H1 (cell line): Measurements from ENCODE around the gene FAM24B. TPM values are rescaled to one million over a fixed set of nuclear protein-coding genes. Genes with fewer than 3 reads are reported as not detected.
A peak's percentile ranks its signal among the peaks of the same experiment; 100 is the strongest.

Source experiments
- CTCF ChIA-PET: fragments of 300-600 bp; sonication (Branson Sonifier 250); formaldehyde crosslinking; loops from one replicate; lab custom pipeline; 2021; ENCODE audit not compliant: partially characterized antibody; lab: Charles Lee
- POLR2A ChIA-PET: fragments of 300-600 bp; sonication (Branson Sonifier 250); formaldehyde crosslinking; loops from one replicate; lab custom pipeline; 2021; ENCODE audit warnings: inconsistent platforms; ENCODE audit not compliant: partially characterized antibody; lab: Charles Lee
- DNase-seq, 2 experiments: peaks; one replicate each; pipeline versions ENCODE4 v3.0.0 to v3.0.0-alpha.2; 2010 to 2022; ENCODE audit warnings: low spot score in 2 of 2, low read depth in 1 of 2, mixed read lengths in 1 of 2
- FAIRE-seq: peaks from 2 replicates; lab custom pipeline; 2011; peaks lifted over from hg19 to GRCh38; lab: Jason Lieb, UNC
- H2AFZ ChIP-seq: 2 replicates; pipeline ENCODE4 v1.8.1; 2012; ENCODE audit warnings: low read length, inconsistent platforms
- H2AK5ac ChIP-seq: 2 replicates; pipeline ENCODE4 v1.6.1; 2013; ENCODE audit warnings: low read depth, low read length
- H2BK120ac ChIP-seq: replicated peaks from 2 replicates; pipeline ENCODE3; 2013; ENCODE audit warnings: low read depth, low read length, inconsistent platforms
- H2BK12ac ChIP-seq: 2 replicates; pipeline ENCODE4 v1.6.1; 2013; ENCODE audit warnings: low read depth, low read length
- H2BK15ac ChIP-seq: 2 replicates; pipeline ENCODE4 v1.6.1; 2013; ENCODE audit warnings: low read length
- H2BK20ac ChIP-seq: 2 replicates; pipeline ENCODE4 v1.6.1; 2013; ENCODE audit warnings: low read length
- H2BK5ac ChIP-seq: 2 replicates; pipeline ENCODE4 v1.6.1; 2013; ENCODE audit warnings: low read depth, low read length
- H3K14ac ChIP-seq: 2 replicates; pipeline ENCODE4 v1.6.1; 2013; ENCODE audit warnings: inconsistent platforms; ENCODE audit not compliant: insufficient read length
- H3K18ac ChIP-seq: 2 replicates; pipeline ENCODE4 v1.6.1; 2013; ENCODE audit warnings: low read length; ENCODE audit errors: extremely low read depth
- H3K23ac ChIP-seq: 2 replicates; pipeline ENCODE4 v1.6.1; 2013; ENCODE audit warnings: inconsistent platforms; ENCODE audit not compliant: insufficient read length
- H3K23me2 ChIP-seq: 2 replicates; pipeline ENCODE4 v1.6.1; 2013; ENCODE audit warnings: low read depth, low read length
- H3K27ac ChIP-seq: 2 replicates; pipeline ENCODE4 v1.6.1; 2011; ENCODE audit warnings: low read depth, low read length, inconsistent platforms
- H3K27me3 ChIP-seq, 4 experiments: replicated peaks in 1 of 4; 1 replicate in 1 of 4; 2 replicates in 3 of 4; pipeline versions ENCODE4 v1.6.1 to v1.8.1; 2011 to 2013; ENCODE audit warnings: low read length in 3 of 4, mild to moderate bottlenecking in 3 of 4, inconsistent platforms in 2 of 4, mixed read lengths in 2 of 4, moderate library complexity in 1 of 4; ENCODE audit not compliant: control insufficient read depth in 3 of 4, insufficient read depth in 3 of 4; ENCODE audit errors: extremely low read depth in 1 of 4
- H3K36me3 ChIP-seq, 4 experiments: 2 replicates each; pipeline versions ENCODE4 v1.6.1 to v1.8.1; 2011 to 2013; ENCODE audit warnings: mild to moderate bottlenecking in 4 of 4, low read length in 3 of 4, moderate library complexity in 2 of 4, control low read depth in 1 of 4, inconsistent platforms in 1 of 4; ENCODE audit not compliant: insufficient read depth in 4 of 4, control insufficient read depth in 2 of 4
- H3K4ac ChIP-seq: replicated peaks from 2 replicates; pipeline ENCODE3; 2013; ENCODE audit warnings: low read length, low read depth, mixed read lengths, inconsistent platforms; ENCODE audit not compliant: insufficient read length
- H3K4me1 ChIP-seq, 4 experiments: replicated peaks in 1 of 4; 1 replicate in 1 of 4; 2 replicates in 3 of 4; pipeline versions ENCODE4 v1.6.1 to v1.8.1; 2011 to 2013; ENCODE audit warnings: low read length in 3 of 4, inconsistent platforms in 2 of 4, mixed read lengths in 1 of 4; ENCODE audit not compliant: insufficient read depth in 4 of 4, control insufficient read depth in 3 of 4
- H3K4me2 ChIP-seq, 2 experiments: 2 replicates each; pipeline versions ENCODE4 v1.6.1 to v1.8.1; 2011 to 2013; ENCODE audit warnings: low read depth in 2 of 2, low read length in 2 of 2, control low read depth in 1 of 2, inconsistent platforms in 1 of 2, mild to moderate bottlenecking in 1 of 2; ENCODE audit not compliant: insufficient read depth in 1 of 2
- H3K4me3 ChIP-seq, 4 experiments: fragments of 200-600, 300-600 bp in 1 of 4; sonication (generic), shearing (Covaris generic), sonication (Bioruptor Twin) in 1 of 4; 2 replicates each; pipeline versions ENCODE4 v1.5.1 to v1.8.1; 2011 to 2016; ENCODE audit warnings: low read length in 4 of 4, low read depth in 3 of 4, control low read depth in 2 of 4, inconsistent platforms in 2 of 4, mild to moderate bottlenecking in 2 of 4, mixed read lengths in 1 of 4, moderate library complexity in 1 of 4; ENCODE audit not compliant: insufficient read depth in 2 of 4; ENCODE audit errors: extremely low read depth in 1 of 4
- H3K56ac ChIP-seq: replicated peaks from 2 replicates; pipeline ENCODE3; 2013; ENCODE audit warnings: low read depth, mild to moderate bottlenecking, mixed read lengths, low read length, inconsistent platforms; ENCODE audit not compliant: insufficient read length
- H3K79me1 ChIP-seq: 2 replicates; pipeline ENCODE4 v1.6.1; 2013; ENCODE audit warnings: low read depth, low read length, control low read depth
- H3K79me2 ChIP-seq, 2 experiments: 2 replicates each; pipeline versions ENCODE4 v1.6.1 to v1.8.1; 2012 to 2013; ENCODE audit warnings: low read length in 2 of 2, mild to moderate bottlenecking in 2 of 2, inconsistent platforms in 1 of 2; ENCODE audit not compliant: insufficient read depth in 2 of 2, control insufficient read depth in 1 of 2
- H3K9ac ChIP-seq, 4 experiments: replicated peaks in 1 of 4; 1 replicate in 1 of 4; 2 replicates in 3 of 4; pipeline versions ENCODE4 v1.6.1 to v1.8.1; 2011 to 2013; ENCODE audit warnings: low read depth in 3 of 4, low read length in 3 of 4, control low read depth in 2 of 4, mild to moderate bottlenecking in 2 of 4, moderate library complexity in 2 of 4, inconsistent platforms in 1 of 4; ENCODE audit errors: extremely low read depth in 1 of 4
- H3K9me3 ChIP-seq, 2 experiments: 2 replicates each; pipeline versions ENCODE4 v1.6.1 to v1.8.1; 2012 to 2013; ENCODE audit warnings: mild to moderate bottlenecking in 2 of 2, moderate library complexity in 2 of 2, control low read depth in 1 of 2, inconsistent platforms in 1 of 2, low read depth in 1 of 2, low read length in 1 of 2, mixed read lengths in 1 of 2; ENCODE audit not compliant: insufficient read depth in 2 of 2
- H4K20me1 ChIP-seq, 2 experiments: replicated peaks in 1 of 2; 2 replicates each; pipeline versions ENCODE3 to v1.8.1; 2011 to 2013; ENCODE audit warnings: inconsistent platforms in 2 of 2, low read length in 2 of 2, mild to moderate bottlenecking in 1 of 2; ENCODE audit not compliant: insufficient read depth in 2 of 2, control insufficient read depth in 1 of 2
- H4K5ac ChIP-seq: 2 replicates; pipeline ENCODE4 v1.6.1; 2013; ENCODE audit warnings: low read length, low read depth, mixed read lengths, inconsistent platforms; ENCODE audit not compliant: insufficient read length
- H4K8ac ChIP-seq: 2 replicates; pipeline ENCODE4 v1.8.0; 2013; ENCODE audit warnings: mild to moderate bottlenecking, moderate library complexity, low read length, inconsistent platforms; ENCODE audit not compliant: insufficient read depth; ENCODE audit errors: extremely low read depth
- H4K91ac ChIP-seq: replicated peaks from 2 replicates; pipeline ENCODE3; 2013; ENCODE audit warnings: low read length, mixed read lengths, inconsistent platforms; ENCODE audit not compliant: insufficient read length
- CHD1 ChIP-seq: IDR thresholded peaks from 2 replicates; pipeline ENCODE4 v1.6.1; 2012; ENCODE audit warnings: low read depth, low read length, improper control_type of control experiment
- HDAC6 ChIP-seq: IDR thresholded peaks from one replicate; pipeline ENCODE4 v1.7.1; 2012; ENCODE audit warnings: low read depth, mild to moderate bottlenecking, inconsistent platforms, low read length, moderate library complexity
- JUND ChIP-seq: IDR thresholded peaks from 2 replicates; pipeline ENCODE4 v1.6.1; 2011; ENCODE audit warnings: mild to moderate bottlenecking, improper control_type of control experiment, low read length
- KDM1A ChIP-seq: fragments of 200-600, 300-600 bp; sonication (generic); IDR thresholded peaks from 2 replicates; pipeline ENCODE4 v1.7.1; 2016; ENCODE audit warnings: mild to moderate bottlenecking, low read length, borderline replicate concordance
- POU5F1 ChIP-seq: IDR thresholded peaks from 2 replicates; pipeline ENCODE4 v1.6.1; 2011; ENCODE audit warnings: low read depth, mild to moderate bottlenecking, low read length, moderate library complexity
- RAD21 ChIP-seq, 2 experiments: IDR thresholded peaks in 1 of 2; conservative IDR thresholded peaks in 1 of 2; 2 replicates each; pipeline ENCODE4 v1.6.1; 2011; ENCODE audit warnings: low read depth in 2 of 2, low read length in 2 of 2, improper control_type of control experiment in 1 of 2, inconsistent platforms in 1 of 2, mild to moderate bottlenecking in 1 of 2, moderate library complexity in 1 of 2
- RNF2 ChIP-seq: fragments of 200-900, 300-1000 bp; sonication (generic); IDR thresholded peaks from 2 replicates; pipeline ENCODE4 v1.7.1; 2016; ENCODE audit warnings: borderline replicate concordance, low read depth, mild to moderate bottlenecking, antibody characterized with exemption, low read length; ENCODE audit not compliant: poor library complexity, severe bottlenecking; ENCODE audit errors: missing control alignments
- RXRA ChIP-seq: IDR thresholded peaks from 2 replicates; pipeline ENCODE4 v1.6.1; 2011; ENCODE audit warnings: low read depth, mild to moderate bottlenecking, low read length, moderate library complexity; ENCODE audit not compliant: insufficient read depth
- SIN3A ChIP-seq, 2 experiments: IDR thresholded peaks in 1 of 2; conservative IDR thresholded peaks in 1 of 2; 2 replicates each; pipeline ENCODE4 v1.6.1; 2011 to 2012; ENCODE audit warnings: low read length in 2 of 2, improper control_type of control experiment in 1 of 2, low read depth in 1 of 2, mild to moderate bottlenecking in 1 of 2
- SP2 ChIP-seq: IDR thresholded peaks from 2 replicates; pipeline ENCODE4 v1.6.1; 2012; ENCODE audit warnings: mild to moderate bottlenecking, low read length, inconsistent platforms
- USF2 ChIP-seq: IDR thresholded peaks from 2 replicates; pipeline ENCODE4 v1.6.1; 2011; ENCODE audit warnings: low read length, improper control_type of control experiment
- ZNF274 ChIP-seq: IDR thresholded peaks from 2 replicates; pipeline ENCODE4 v1.7.0; 2012; ENCODE audit warnings: low read length, borderline replicate concordance; ENCODE audit errors: extremely low read depth
- WGBS, 2 experiments: shearing (Covaris generic) in 1 of 2; methylation state at CpG; one replicate each; pipeline versions ENCODE4 v1.1.6 to v1.1.7; 2013 to 2015; ENCODE audit warnings: low lambda C conversion rate in 2 of 2, mixed read lengths in 2 of 2, inconsistent platforms in 1 of 2, low coverage in 1 of 2, missing lambda C conversion rate in 1 of 2; ENCODE audit not compliant: insufficient replicate concordance in 2 of 2, insufficient coverage in 1 of 2, insufficient read length in 1 of 2; ENCODE audit errors: extremely low coverage in 1 of 2, missing lambda C conversion rate in 1 of 2; 5-methylcytosine and 5-hydroxymethylcytosine counted together
- polyA plus RNA-seq, 7 experiments: library from polyadenylated mRNA; depleted of rRNA in 3 of 7; stranded (reverse) in 5 of 7; unstranded in 2 of 7; fragments of >200 nt in 5 of 7; fragments of 200-250 nt in 2 of 7; gene quantifications; 1 replicate in 5 of 7; 2 replicates in 1 of 7; 4 replicates in 1 of 7; pipeline versions ENCODE4 v1.2.1 to v1.2.3, GENCODE V29; 2011 to 2013; ENCODE audit warnings: missing spikeins in 2 of 7, mixed read lengths in 2 of 7
- total RNA-seq: library from RNA; stranded (reverse); fragmentation: NEBNext Ultra II Directional; extraction: Animal tissue kit (Norgen Biotek cat#: 25700); gene quantifications from 2 replicates; pipeline ENCODE4 v1.2.1, GENCODE V29; 2021

The FAM24B gene
- total and polyA plus RNA-seq, 2 of the 8 experiments (the other 6 are each of a cell fraction or from before 2014, with no cell fraction given), result 0.50 to 0.56 TPM

DNA sequence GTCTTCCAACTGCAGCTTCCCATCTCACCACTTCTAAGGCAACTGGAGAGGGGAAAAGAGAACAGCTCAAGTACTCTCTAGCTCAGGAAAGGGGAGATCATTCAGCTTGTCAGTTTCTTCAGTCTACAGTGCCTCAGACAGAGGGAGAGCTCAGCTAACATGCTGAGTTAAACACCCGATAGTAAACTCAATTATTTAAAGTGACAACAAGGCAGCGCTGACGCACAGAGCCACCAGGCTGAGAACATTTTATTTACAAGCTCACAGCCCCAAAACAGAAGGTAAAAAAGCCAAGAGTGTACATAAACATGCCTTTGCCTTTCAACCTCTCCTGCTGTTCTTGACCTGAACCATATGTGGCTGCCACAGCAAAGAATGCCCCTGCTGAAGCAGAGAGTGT is 23.6 kb downstream of the FAM24B start:
- Histone ChIP-seq H3K36me3 (no peaks in the 10 kb centered on the region), H4K20me1 (no peaks in the 10 kb centered on the region), H3K27me3 (no peaks in the 10 kb centered on the region), H2AK5ac (no peak overlapping the region), H2BK5ac (no peak overlapping the region), H2BK15ac (no peak overlapping the region), H3K9me3 (no peaks in the 10 kb centered on the region), H3K27ac (no peak overlapping the region), H3K4ac (no peak overlapping the region), H3K4me1 (peaks cover 0 to 5% (median 2%) of the 10 kb centered on the region in 4 experiments; a peak in 3 of 7 replicates), H4K8ac (no peak overlapping the region), H3K56ac (no peak overlapping the region), H2BK20ac (no peak overlapping the region), H2AFZ (no peak overlapping the region), H3K18ac (no peak overlapping the region), H3K23ac (no peak overlapping the region), H2BK12ac (no peak overlapping the region), H2BK120ac (no peak overlapping the region), H4K91ac (peak overlapping the region; percentile 5), H3K4me2 (no peak overlapping the region), H3K79me1 (no peaks in the 10 kb centered on the region), H3K14ac (no peak overlapping the region), H3K9ac (no peak overlapping the region), H3K4me3 (no peak overlapping the region), H3K23me2 (no peaks in the 10 kb centered on the region), H3K79me2 (no peaks in the 10 kb centered on the region), H4K5ac (no peak overlapping the region)
- POLR2A ChIA-PET, result interaction anchor here (1.7 to 2.4 kb wide), 2 partner anchors 9 to 19 kb away, joined by 3 to 12 read pairs; partner anchors contain the start of gene CUZD1
- WGBS, 2 experiments, result 90% methylated on average over 3 of the region's 3 CpGs; no CpG with 5 or more reads in 1 of the 2 experiments
- FAIRE-seq (no peak), DNase-seq (no peak)
- CTCF ChIA-PET, result interaction anchor here (0.9 kb wide), 1 partner anchor 207 kb away, joined by 3 read pairs; no protein-coding TSS in a partner anchor
- TF ChIP-seq RAD21 (IDR thresholded peaks at IDR 0.05 in 1 of 2, conservative IDR thresholded peaks at IDR 0.05 in 1 of 2; ENCODE audit: low read depth in 2 of 2, low read length in 2 of 2), result no peak
- no peak for TF ChIP-seq CHD1
- no peak for TF ChIP-seq USF2
- no peak for TF ChIP-seq KDM1A
- TF ChIP-seq SIN3A (conservative IDR thresholded peaks at IDR 0.05 in 1 of 2, IDR thresholded peaks at IDR 0.05 in 1 of 2; ENCODE audit: low read depth in 1 of 2, low read length in 2 of 2), result no peak
- TF ChIP-seq HDAC6, result no peak
- no peak for TF ChIP-seq POU5F1
- TF ChIP-seq RXRA, result no peak
- TF ChIP-seq RNF2, result no peak
- TF ChIP-seq SP2, result no peak
- no peak for TF ChIP-seq ZNF274
- TF ChIP-seq JUND, result no peak
